NCI-H510A treated with DMSO at 0.1 percent for 48 hours (cell line): ENCODE results near the gene PNMA8C.
"Not testable (repeated sequence)": the region's sequence is repeated elsewhere in the genome, so short reads cannot be mapped to it uniquely, and the experiment has no call there.

Source experiments
- DNase-seq: peaks from one replicate; lab custom pipeline; 2025; lab: John Stamatoyannopoulos, UW

PNMA8C gene

GRCh38 chr19:46388311-46389095 is 40.2 kb downstream of the PNMA8C start:
- DNase-seq, result no peak

- no peak for DNase-seq
These were observed 41.0 kb downstream of the PNMA8C start for GRCh38 chr19:46387713-46388130.

GRCh38 chr19:46386996-46387712 is 41.6 kb downstream of the PNMA8C start:
- no peak for DNase-seq

- no peak for DNase-seq
These were observed 42.6 kb downstream of the PNMA8C start for GRCh38 chr19:46386151-46386550.

- no peak for DNase-seq
These were observed 43.1 kb downstream of the PNMA8C start for GRCh38 chr19:46385636-46386035.

GRCh38 chr19:46384396-46384795 is 44.3 kb downstream of the PNMA8C start:
- no peak for DNase-seq

GRCh38 chr19:46383846-46384245 is 44.9 kb downstream of the PNMA8C start:
- DNase-seq, result no peak

GRCh38 chr19:46383171-46383815 is 45.4 kb downstream of the PNMA8C start:
- DNase-seq, result no peak

- no peak for DNase-seq
These were observed 46.9 kb downstream of the PNMA8C start for GRCh38 chr19:46381756-46382345.

GRCh38 chr19:46381346-46381745 is 47.4 kb downstream of the PNMA8C start:
- no peak for DNase-seq

GRCh38 chr19:46380690-46381089 is 48.0 kb downstream of the PNMA8C start:
- DNase-seq, result no peak

- DNase-seq, result no peak
These were observed 50.5 kb downstream of the PNMA8C start for GRCh38 chr19:46378268-46378667.

GRCh38 chr19:46376241-46377153 is 52.2 kb downstream of the PNMA8C start:
- DNase-seq, result no peak

GRCh38 chr19:46375476-46376067 is 53.2 kb downstream of the PNMA8C start:
- DNase-seq, result not testable (repeated sequence)
